T-helper 17 cell (primary cell): ENCODE measurements around the gene POU3F3. TPM values are rescaled to one million over a fixed set of nuclear protein-coding genes. Genes with fewer than 3 reads are reported as not detected.

ENCODE experiments used
- ATAC-seq: fragments of 150-1000 bp; cut with Tn5 transposase; 2 replicates; pipeline ENCODE4 v1.10.0; 2021; ENCODE audit warnings: mild to moderate bottlenecking, moderate library complexity
- DNase-seq, 3 donors: peaks; one replicate each; pipeline versions ENCODE4 v3.0.0 to v3.0.0-alpha.2; 2020 to 2021
- H3K9me3 ChIP-seq: one replicate; pipeline ENCODE4 v1.7.0; 2013; ENCODE audit warnings: low read length, mild to moderate bottlenecking; ENCODE audit not compliant: control insufficient read depth, poor library complexity, severe bottlenecking
- H3K27ac Mint-ChIP-seq: one replicate; pipeline ENCODE4 v1.8.0; 2022; ENCODE audit warnings: mild to moderate bottlenecking, moderate library complexity, mixed read lengths
- H3K27me3 Mint-ChIP-seq: one replicate; pipeline ENCODE4 v1.8.0; 2022; ENCODE audit warnings: mixed read lengths
- H3K36me3 Mint-ChIP-seq: one replicate; pipeline ENCODE4 v1.8.0; 2022; ENCODE audit warnings: low read depth, mixed read lengths
- H3K4me1 Mint-ChIP-seq: one replicate; pipeline ENCODE4 v1.8.0; 2022; ENCODE audit warnings: mild to moderate bottlenecking, mixed read lengths
- H3K4me3 Mint-ChIP-seq: one replicate; pipeline ENCODE4 v1.8.0; 2022; ENCODE audit warnings: mild to moderate bottlenecking, moderate library complexity, mixed read lengths
- total RNA-seq, 4 donors: library from RNA in 2 of 4; stranded (reverse) in 2 of 4; gene quantifications; one replicate each; pipeline ENCODE4 v1.2.3 and lab custom pipeline; 2022 to 2026

Gene POU3F3
- total RNA-seq, 2 donors from 2014 or later: not detected

DNA sequence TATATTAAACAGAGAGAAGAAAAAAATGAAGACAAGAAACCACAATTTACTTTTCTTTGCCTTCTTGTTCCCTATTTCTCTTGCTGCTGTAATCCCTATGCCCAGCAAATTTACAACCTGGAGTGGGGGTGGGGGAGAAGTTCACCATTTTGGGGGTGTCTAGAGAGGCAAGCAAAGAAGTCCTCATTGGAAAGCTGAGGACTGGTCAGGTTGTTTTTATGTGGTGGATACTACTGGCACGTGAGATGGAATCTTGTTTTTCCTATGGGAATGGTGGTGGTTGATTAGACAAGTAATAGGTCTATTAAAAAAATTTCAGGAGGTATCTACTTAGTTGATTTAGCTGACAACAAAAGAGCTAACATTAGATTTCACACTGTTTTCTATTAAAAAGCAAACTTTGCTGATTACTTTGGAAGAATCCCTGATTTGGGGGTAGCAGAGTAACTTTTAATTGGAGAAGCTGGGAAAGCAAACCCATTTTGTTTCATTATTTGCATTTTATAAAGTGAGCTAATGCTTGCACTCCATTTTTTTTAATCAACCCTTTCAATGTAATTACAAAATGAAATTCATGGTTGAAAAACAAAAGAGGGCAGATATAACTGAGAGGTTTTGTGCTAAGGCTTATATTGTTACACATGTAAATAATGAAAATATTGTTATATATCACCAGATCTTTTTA is 6.0 kb downstream of the POU3F3 start:
- no peak overlapping the region for H3K4me3 Mint-ChIP-seq
- no peak overlapping the region for H3K27ac Mint-ChIP-seq
- H3K9me3 ChIP-seq: peaks cover 3% of the 10 kb centered on the region
- peaks cover 64% of the 10 kb centered on the region for H3K27me3 Mint-ChIP-seq
- peaks cover under 1% of the 10 kb centered on the region for H3K36me3 Mint-ChIP-seq
- ATAC-seq (no peak), DNase-seq (no peak)
- H3K4me1 Mint-ChIP-seq: peaks cover 13% of the 10 kb centered on the region

DNA sequence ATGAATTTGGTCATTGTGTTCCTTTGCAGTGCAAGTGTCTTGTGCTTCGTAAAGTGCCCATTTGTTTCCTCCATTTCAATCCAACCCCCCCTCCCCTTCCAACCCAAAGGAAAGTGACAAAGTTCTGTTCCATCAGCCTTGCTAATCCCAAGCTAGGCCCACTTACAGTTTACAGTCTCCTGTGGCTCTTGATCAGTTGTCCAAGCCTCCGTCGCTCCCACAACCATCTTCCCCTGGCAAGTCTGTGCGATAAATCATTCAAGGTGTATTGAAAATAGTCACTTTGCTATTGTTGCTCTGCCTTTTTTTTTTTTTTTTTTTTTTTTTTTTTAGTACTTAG is 6.5 kb downstream of the POU3F3 start:
- Mint-ChIP-seq H3K27me3 (peaks cover 69% of the 10 kb centered on the region), H3K4me3 (no peak overlapping the region), H3K36me3 (peaks cover 3% of the 10 kb centered on the region), H3K27ac (no peak overlapping the region), H3K4me1 (peaks cover 13% of the 10 kb centered on the region)
- ATAC-seq (no peak), DNase-seq (no peak)
- H3K9me3 ChIP-seq: peaks cover 3% of the 10 kb centered on the region

GRCh38 chr2:104861351-104862057 is 7.6 kb downstream of the POU3F3 start:
- H3K27ac Mint-ChIP-seq: no peak overlapping the region

DNA sequence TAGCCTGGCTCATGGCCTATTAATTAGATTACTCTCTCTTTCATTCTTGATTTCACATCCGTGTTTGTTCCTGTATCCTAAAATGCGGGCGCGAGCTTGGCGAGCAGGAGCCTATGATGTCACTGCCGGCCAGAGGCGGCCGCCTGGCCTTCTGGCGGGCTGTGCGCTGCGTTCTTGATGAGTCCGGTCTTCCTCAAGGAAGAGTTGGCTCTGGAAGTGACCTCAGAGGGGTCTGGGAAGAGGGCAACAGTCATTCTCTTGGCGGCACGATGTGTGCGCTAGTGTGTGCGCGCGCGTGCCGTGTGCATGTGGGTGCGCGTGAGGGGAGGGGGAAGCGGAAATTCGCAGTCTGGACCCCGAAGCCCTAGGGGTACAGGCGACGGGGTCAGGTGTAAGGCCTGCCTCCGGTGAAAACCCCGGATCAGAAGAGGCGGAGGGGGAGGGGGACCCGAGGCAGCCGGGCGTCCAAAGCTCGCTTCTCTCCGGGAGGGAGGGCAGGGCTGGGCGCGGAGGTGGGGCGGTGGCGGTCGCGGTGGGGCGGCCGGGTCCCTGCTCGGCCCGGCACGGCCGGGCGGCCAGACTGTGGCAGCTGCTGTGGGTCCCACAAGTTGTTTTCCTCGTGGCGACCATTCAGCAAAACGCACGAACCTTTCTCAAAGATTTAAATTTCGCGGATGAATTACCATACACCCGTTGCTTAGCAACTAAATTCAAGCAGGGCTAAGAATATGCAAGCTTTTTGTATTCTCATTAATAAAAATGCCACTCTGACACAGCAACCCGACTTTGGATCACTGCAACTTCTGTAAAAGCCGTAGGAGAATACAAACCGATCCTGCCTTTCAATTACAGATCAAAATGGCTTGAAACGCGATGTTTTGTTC is 8.4 kb downstream of the POU3F3 start:
- DNase-seq (no peak), ATAC-seq (no peak)
- Mint-ChIP-seq H3K27ac (no peak overlapping the region), H3K4me1 (peaks cover 11% of the 10 kb centered on the region), H3K27me3 (peaks cover 85% of the 10 kb centered on the region), H3K4me3 (no peak overlapping the region), H3K36me3 (peaks cover 3% of the 10 kb centered on the region)
- H3K9me3 ChIP-seq: peaks cover 6% of the 10 kb centered on the region

More at GRCh38 chr2:104861351-104862057, 7.6 kb downstream of the POU3F3 start:
- Mint-ChIP-seq H3K4me1 (peaks cover 13% of the 10 kb centered on the region), H3K36me3 (peaks cover 3% of the 10 kb centered on the region), H3K27me3 (peaks cover 80% of the 10 kb centered on the region), H3K4me3 (no peak overlapping the region)
- H3K9me3 ChIP-seq: peaks cover 3% of the 10 kb centered on the region
- ATAC-seq (no peak), DNase-seq (no peak)

- DNase-seq (no peak), ATAC-seq (no peak)
- Mint-ChIP-seq H3K27ac (no peak overlapping the region), H3K4me3 (no peak overlapping the region), H3K36me3 (peaks cover 3% of the 10 kb centered on the region), H3K27me3 (peaks cover 88% of the 10 kb centered on the region), H3K4me1 (peaks cover 6% of the 10 kb centered on the region)
- H3K9me3 ChIP-seq: peaks cover 6% of the 10 kb centered on the region
Observed at GRCh38 chr2:104863146-104863467, 9.2 kb downstream of the POU3F3 start.

DNA sequence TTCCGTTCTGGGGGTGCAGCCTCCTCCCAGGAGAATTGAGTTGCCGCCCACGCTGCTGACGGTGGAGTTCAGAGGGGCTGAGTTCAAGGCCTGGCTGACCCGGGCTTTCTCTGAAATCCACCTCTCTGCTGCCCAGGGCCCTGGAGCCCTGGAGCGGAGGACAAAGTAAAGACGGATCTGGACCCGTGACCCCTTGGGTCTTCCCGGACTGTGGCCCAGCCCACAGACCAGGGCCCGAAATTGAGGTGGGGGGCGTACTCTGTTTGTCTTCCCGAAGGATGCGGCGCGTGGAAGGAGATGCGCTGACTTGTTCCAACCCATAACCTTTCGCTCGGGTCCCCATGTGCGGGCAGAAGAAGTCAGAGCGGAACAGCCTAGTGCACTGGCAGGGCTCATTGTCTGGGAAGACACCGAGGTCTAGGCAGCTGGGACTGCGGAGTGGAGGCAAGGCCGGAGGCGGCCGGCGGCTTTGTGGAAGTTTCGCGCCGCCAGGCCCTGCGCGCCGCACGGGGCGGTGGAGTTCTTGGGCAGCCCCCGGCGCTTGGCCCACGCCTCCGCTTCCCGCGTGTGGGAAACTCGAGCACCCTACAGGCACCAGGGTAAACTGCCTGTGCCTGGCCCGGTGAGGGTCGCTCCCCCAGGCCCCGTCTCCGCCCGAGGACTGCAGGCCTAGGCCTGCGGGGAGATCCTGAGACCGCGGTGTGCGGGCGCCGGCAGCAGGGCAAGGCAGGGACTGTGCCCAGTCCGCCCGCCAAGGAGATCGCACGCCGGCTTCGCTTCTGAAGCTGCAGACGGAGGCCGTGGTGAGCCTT is 9.8 kb downstream of the POU3F3 start:
- DNase-seq (no peak), ATAC-seq (no peak)
- H3K27ac Mint-ChIP-seq: no peak overlapping the region
- H3K4me1 Mint-ChIP-seq: peaks cover 6% of the 10 kb centered on the region
- H3K27me3 Mint-ChIP-seq: peaks cover 85% of the 10 kb centered on the region
- H3K36me3 Mint-ChIP-seq: peaks cover 3% of the 10 kb centered on the region
- H3K9me3 ChIP-seq: peaks cover 6% of the 10 kb centered on the region
- no peak overlapping the region for H3K4me3 Mint-ChIP-seq

DNA sequence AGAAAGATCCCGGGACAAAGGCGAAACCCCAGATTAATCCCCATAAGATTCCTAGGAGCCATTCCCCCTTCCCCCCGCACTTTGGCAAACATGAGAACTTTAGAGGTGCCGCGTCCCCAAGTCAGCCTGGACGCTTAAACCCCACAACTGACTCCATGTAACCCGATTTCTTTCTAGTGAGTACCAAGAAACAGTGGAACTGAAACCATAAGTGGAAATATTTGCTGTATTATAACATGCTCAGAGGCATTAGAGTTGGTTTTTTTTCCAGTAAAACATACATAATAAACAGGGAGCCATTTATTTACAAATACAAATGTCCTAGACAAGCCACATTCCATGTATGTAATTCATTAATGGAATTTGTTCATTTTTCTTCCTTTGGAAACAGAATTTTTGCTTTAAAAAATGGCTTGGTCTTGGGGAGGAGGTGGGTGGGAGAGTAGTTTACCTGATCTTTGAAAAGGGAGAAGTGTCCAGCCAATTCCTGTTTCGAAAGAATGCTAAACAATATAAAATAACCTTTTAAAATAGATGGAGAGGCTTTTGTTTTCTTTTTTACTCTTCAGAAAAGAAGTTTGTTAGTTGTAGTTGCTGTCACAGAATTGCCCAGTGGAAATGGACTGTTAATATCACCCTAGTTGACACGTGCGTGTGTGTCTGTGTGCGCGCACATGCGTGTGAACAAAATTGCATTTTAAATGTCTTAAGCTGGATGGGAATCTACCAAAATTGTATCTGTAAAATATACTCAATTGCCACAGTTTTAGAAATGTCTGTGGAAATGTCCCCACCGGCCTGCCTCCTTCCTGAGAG is 10.6 kb downstream of the POU3F3 start:
- peaks cover 6% of the 10 kb centered on the region for H3K9me3 ChIP-seq
- no peak for DNase-seq
- Mint-ChIP-seq H3K27ac (no peak overlapping the region), H3K4me1 (peaks cover 6% of the 10 kb centered on the region), H3K36me3 (peaks cover 3% of the 10 kb centered on the region), H3K4me3 (no peak overlapping the region), H3K27me3 (peaks cover 81% of the 10 kb centered on the region)
- no peak for ATAC-seq

- Mint-ChIP-seq H3K27me3 (peaks cover 80% of the 10 kb centered on the region), H3K4me1 (peaks cover 6% of the 10 kb centered on the region), H3K36me3 (peaks cover 3% of the 10 kb centered on the region), H3K27ac (no peak overlapping the region), H3K4me3 (no peak overlapping the region)
- DNase-seq (no peak), ATAC-seq (no peak)
- peaks cover 6% of the 10 kb centered on the region for H3K9me3 ChIP-seq
Observed at GRCh38 chr2:104865096-104865470, 11.2 kb downstream of the POU3F3 start.

DNA sequence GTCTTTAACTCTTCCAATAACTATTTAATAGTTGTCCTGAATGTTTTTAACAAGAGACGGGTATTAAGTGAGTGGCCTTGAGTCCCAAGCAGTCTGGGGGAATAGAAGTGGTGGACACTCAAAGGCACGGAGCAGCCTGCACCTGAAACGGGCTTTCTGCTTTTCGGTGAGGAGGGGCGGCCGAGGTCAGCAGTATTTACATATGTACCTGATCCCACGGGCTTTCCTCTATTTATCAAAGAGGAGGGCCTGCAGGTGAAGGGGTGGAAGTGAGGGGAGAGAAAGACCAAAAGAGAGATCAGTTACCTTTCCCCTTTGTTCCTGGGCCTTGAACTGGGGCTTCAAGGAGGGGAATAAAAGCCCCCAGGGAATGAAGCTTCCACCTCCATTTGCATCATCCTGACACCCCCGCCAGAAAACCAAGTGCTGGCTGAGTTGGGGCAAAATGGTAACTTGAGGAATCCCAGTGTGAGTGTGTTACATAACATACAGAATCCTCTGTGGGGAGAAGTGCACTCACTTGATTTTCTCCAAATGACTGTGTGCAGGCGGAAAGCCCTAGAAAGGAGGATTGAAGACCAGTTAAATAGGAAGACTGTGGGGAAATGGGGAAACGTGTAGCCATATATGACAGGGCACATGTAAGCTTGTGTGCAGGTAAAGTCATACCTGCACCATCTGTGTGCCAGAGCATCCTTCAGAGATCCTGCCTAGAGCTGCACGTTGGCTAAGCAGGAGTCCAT is 12.4 kb downstream of the POU3F3 start:
- Mint-ChIP-seq H3K4me3 (no peak overlapping the region), H3K4me1 (peaks cover 6% of the 10 kb centered on the region), H3K27me3 (peaks cover 85% of the 10 kb centered on the region), H3K36me3 (peaks cover 3% of the 10 kb centered on the region), H3K27ac (no peak overlapping the region)
- ATAC-seq (no peak), DNase-seq (no peak)
- H3K9me3 ChIP-seq: peaks cover 2% of the 10 kb centered on the region

GRCh38 chr2:104866883-104867812 is 13.2 kb downstream of the POU3F3 start:
- peaks cover 3% of the 10 kb centered on the region for H3K36me3 Mint-ChIP-seq
- ATAC-seq (no peak), DNase-seq (no peak)
- H3K4me1 Mint-ChIP-seq: peaks cover 9% of the 10 kb centered on the region
- H3K4me3 Mint-ChIP-seq: no peak overlapping the region
- H3K9me3 ChIP-seq: peaks cover 2% of the 10 kb centered on the region
- H3K27ac Mint-ChIP-seq: no peak overlapping the region
- peaks cover 85% of the 10 kb centered on the region for H3K27me3 Mint-ChIP-seq
